GM11168 (cell line): ENCODE results near the gene PADI2.

ENCODE experiments used
- in situ Hi-C: fragments of 300-500 bp; cut with MboI; formaldehyde crosslinking; loops from one replicate; pipeline ENCODE4 v1.12.0; 2022; ENCODE audit warnings: low sequenced_read_pairs; ENCODE audit not compliant: unreplicated experiment

PADI2 gene

DNA sequence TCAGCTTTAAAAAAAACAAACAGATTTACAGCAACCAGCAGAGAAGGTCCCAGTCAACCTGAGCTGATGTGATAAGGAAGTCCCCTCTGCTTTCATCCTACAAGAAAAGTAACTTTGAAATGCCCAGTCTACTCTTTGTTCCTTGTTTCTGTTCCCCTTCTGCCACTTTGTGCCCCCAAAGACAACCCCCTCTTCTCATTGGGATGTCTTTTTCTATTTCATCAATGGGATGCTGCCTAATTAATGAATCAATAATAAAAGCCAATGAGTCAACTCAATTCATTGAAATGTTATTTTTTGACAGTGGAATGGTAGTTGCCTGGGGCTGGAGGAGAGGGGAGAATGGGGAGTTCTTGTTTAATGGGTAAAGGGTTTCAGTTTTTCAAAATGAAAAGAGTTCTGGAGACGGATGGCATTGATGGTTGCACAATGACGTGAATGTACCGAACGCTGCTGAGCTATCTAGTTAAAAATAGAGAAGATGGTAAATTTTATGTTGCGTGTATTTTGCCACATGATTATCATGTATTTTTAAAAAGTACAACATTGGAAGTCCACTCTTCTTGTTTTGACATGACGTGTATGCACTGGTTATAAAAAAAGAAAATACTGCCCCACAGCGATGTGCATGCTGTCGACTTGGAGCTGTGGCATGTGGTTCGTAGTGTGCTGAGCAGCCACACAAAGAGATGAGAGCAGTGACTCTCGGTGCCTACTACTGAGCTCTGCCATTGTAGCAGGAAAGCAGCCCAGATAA is 22.4 kb upstream of the PADI2 start:
- in situ Hi-C loops: no loop called here

DNA sequence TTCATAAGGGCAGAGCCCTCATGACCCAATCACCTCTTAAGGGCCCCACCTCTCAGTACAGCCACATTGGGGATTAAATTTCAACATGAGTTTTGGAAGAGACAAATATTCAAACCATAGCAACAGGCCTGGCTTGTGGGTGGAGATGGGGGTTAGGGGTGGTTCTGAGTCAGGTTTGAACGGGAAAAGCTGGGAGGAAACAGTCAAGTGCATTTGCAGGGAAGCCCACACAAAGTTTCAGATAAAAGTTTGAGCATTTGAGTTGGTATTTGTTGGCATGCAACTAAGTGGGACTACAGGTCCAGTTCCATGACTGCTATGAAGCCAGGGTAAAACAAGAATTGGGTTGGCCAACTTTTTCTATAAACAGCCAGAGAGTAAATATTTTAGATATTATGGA is 21.0 kb upstream of the PADI2 start:
- in situ Hi-C loops: no loop called here

DNA sequence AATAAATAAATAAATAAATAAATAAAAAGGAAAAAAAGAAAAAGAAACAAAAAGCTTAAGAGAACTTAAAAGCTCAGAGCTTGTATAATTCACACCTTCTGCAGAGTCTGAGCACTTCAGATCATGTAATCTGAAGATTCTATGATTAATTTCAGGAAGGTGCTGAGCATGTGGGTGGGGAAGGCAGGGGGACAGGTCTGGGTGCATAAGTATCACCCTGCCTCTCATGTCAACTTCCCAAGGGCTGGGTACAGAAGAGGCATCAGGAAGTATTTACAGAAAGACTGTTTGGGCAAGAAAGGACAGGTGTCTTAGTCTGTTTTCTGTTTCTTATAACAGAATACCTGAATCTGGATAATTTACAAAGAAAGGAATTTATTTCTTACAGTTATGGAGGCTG is 20.4 kb upstream of the PADI2 start:
- in situ Hi-C loops: no loop called here

DNA sequence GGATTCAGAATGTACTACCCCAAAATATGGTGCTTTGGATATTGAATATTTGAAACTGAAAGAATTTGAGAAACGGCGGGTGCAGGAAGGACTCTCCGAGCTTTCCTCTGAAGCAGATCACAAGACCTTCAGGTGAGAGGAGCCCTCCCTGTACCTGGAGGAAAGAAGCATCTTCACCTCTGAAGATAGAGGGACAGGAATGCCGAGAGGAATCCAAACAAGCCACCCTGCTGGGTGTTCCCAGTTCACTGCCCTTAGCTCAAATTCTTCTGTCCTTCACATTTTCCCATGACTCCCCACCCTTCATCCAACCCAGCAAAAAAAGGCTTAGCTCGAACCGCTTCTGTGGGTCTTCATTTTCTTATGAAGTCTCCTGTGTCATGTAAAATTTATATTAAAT is 18.2 kb upstream of the PADI2 start:
- in situ Hi-C loops: no loop called here

DNA sequence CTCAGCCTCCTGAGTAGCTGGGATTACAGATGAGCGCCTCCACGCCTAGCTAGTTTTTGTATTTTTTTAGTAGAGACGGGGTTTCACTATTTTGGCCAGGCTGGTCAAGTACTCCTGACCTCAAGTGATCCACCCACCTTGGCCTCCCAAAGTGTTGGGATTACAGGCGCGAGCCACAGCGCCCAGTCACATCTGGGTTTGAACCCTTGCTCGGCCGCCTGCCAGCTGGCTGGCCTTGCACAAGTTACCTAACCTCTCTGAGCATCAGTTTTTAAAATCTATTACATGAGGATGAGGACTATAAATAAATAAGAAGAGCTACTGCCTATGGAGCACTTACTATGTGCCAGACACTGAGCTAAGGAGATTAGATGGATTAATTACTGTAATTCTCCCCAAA is 17.7 kb upstream of the PADI2 start:
- in situ Hi-C loops: no loop called here

DNA sequence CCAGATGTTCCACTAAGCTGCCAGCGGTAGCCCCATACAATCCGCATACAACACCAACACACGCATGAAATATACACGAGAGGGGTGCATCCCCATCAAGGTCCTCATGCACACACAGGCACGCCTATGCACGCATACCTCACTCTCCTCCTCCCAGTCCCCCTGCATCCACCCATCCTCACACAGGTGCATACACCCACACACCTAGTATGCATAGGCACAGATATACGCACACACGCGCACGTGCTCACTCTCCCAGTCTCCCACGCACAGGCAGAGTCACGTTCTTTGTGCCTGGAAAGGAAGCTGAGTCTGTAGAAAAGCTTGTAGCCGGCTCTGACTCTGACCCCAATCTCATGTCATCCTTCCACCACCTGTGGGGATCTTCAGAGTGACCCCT is 16.9 kb upstream of the PADI2 start:
- in situ Hi-C loops: no loop called here

DNA sequence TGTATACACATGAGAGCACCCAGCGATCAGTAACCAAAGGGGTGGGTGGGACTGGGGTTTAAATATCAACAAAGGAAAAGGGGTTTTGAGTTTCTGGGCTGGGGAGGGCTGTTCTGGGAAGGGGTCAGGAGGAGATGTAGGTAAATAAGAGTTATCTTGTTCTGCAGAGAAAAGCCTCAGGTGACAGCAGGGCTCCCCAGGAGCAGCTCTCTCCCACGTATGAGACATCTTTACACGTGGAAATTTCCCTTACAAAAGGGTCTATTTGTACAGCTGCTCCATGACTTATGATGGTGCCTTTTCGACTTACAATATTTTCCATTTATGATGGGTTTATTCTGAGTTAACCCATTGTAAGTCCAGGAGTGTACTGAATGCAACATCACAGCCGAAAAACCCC is 16.3 kb upstream of the PADI2 start:
- in situ Hi-C loops: no loop called here

DNA sequence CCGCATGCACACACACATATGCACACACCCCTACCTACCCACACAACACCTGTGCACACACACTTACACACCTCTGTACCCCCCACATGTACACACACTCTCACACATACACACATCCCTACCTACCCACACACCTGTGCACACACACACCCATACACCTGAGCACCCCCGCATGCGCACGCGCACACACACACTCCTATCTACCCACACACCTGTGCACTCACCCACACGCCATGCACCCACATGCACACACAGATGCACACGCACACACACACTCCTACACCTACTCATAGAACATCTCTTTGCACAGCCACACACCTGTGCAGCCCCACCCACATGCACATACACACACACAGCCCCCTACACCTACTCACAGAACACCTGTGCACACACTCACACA is 15.5 kb upstream of the PADI2 start:
- in situ Hi-C loops: no loop called here

DNA sequence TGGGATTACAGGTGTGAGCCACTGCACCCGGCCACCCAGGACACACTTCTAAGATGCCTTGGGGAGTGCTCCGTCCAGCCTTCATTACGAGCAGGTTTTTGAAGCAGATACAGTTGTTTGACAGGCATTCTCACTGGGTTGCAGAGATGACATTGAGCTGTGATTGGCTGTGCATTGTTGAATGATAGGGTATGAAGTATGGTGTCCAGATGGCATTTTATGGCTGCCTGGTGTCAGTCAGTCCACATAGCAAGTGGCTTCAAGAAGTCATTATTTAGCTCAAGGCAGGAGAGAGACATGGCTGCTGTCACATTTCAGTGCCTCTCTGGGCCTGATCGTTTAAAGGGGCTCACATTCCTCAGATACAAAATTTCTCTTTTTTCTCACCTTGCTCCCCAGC is 14.8 kb upstream of the PADI2 start:
- in situ Hi-C loops: no loop called here

DNA sequence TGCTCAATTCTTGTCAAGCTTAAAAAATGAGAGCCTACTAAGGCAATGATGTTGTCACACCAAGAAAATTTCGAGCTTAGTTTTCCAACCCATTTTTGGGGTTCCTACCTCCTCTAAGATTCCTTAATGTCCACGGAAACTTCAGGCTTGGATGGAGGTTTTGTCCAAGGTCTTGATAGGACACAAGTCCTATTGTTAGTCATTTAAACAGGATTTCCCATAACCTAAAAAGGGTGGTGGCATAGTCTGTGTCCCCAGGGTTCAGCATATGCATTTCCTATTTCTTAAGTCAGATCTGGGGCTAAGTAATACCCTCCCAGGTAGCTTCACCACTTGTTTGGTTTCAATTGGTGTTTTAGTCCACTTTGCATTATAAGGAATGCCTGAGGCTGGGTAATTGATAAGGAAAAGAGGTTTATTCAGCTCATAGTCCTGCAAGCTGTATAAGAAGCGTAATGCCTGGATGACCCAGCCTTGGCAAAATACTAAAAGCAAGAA is 10.9 kb upstream of the PADI2 start:
- in situ Hi-C loops: no loop called here

DNA sequence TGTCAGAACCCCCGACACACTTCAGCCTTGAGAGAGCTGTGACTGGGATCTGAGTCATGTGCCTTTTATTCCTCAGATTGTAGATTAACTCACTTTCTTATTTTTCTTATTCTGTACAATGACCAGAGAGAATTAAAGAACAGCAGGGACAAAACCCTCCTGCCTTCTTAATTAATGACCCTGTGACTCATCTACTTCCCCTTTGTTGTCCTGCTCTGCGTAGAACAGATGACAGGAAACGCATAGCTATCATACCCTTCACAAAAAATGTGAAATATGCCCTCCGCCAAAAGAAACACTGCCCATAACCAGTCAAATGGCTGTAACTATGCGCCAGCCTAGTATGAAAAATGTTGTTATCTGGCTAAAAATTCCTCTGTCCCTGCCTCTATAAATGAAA is 9.1 kb upstream of the PADI2 start:
- in situ Hi-C loops: loop anchor here (5.0 kb wide), 1 partner anchor 104 kb away; no protein-coding TSS in a partner anchor

DNA sequence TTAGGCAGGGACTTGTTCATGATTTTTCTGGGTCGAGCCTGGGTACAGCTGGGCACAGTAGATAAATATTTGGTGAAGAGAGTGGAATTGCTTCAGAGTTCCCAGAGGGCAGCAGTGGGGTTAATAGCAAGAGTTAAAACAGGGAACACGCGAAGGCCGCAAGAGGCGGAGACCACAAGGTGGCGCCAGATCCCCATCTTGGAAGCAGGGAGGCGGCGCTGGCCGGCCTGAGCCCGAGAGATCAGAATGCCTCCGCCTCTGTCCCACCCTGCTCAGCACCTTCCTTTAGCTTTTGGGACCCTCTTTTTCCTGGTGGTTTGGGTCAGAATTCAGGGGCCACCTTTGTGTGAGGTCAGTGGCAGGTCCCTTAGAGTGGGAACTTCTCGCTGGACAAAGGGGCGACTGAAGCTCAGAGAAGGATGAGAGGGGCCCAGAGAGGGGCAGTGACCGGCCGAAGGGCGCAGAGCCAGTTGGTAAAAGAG is 6.5 kb upstream of the PADI2 start:
- in situ Hi-C loops: loop anchor here (5.0 kb wide), 1 partner anchor 107 kb away; no protein-coding TSS in a partner anchor

DNA sequence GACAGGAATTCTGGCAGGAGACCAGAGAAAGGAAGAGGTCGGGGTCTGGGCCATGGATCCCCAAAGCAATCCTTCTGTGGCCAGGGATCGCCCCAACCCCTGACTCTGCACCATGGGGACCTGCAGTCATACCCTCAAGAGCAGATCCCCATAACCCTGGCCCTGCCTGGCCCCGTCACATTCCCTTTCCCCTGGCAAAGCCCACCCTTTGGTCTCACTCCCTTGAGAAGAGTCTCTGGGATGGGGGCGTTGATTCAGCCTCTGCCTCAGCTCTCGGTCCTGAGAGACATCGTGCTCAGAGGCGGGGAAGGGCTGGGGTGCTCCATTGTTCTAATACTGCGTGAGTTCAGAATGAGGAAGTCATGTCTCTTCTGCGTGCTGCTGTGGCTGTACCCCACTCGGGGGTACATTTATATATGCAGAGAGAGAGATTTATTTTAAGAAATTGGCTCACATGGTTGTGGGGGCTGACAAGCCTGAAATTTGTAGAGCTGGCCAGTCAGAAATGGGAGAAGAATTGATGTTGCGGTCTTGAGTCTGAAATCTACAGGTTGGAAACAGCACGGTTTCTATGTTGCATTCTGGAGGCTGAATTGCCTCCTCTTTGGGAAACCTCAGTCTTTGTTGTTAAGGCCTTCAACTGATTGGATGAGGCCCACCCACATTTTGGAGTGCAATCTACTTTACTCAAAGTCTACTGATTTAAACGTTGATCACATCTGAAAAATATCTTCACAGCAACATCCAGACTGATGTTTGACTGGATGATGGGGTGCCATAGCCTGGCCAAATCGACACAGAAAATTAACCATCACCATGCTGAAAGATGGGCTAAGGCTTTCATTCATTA is 4.2 kb upstream of the PADI2 start:
- in situ Hi-C loops: no loop called here

DNA sequence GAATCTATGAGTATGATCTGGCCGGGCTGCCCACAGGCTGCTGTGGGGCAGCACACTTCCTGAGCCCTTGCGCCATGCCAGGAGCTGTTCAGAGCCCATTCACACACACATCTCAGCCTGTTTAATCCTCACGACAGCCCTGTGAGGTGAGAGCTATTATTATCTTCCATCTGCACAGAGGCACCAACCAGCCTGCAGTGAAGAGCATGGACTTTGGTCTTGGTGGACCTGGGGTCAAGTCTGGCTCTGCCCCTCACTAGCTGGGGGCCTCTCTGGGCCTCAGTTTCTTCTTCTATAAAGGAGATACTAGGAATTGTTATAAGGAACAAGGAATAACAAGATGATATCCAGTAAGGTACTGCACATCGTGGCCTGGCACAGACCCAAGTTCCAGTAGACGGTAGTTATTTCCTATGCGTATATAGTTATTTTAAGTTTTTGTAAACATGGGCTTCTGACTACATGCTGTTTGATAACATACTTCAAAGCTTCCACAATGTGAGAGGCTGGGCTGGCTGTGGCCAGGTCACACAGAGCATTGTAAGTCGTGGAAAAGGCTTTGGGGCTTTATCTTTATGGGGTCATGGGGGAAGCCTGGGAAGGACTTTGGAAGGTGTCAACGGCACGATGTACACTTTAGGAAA is 3.4 kb upstream of the PADI2 start:
- in situ Hi-C loops: no loop called here

DNA sequence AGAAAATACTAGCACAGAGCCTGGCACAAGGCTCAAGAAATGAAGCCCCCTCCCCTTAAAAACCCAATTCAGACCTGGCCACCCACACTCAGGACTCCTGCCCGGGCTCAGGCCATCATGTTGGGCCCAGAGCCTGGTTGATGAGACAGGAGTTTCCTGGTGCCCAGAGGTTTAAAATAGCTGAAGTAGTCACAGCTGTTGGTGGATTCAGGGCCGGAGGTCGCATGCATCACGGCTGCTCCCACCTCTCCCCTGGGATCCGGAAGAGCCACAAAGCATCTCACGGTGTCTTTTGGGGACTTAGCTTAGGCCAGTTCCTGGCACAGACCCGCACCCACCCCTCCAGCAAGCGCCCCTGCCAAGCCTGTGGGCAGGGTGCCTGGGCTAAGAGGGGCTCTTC is 2.6 kb upstream of the PADI2 start:
- in situ Hi-C loops: no loop called here

DNA sequence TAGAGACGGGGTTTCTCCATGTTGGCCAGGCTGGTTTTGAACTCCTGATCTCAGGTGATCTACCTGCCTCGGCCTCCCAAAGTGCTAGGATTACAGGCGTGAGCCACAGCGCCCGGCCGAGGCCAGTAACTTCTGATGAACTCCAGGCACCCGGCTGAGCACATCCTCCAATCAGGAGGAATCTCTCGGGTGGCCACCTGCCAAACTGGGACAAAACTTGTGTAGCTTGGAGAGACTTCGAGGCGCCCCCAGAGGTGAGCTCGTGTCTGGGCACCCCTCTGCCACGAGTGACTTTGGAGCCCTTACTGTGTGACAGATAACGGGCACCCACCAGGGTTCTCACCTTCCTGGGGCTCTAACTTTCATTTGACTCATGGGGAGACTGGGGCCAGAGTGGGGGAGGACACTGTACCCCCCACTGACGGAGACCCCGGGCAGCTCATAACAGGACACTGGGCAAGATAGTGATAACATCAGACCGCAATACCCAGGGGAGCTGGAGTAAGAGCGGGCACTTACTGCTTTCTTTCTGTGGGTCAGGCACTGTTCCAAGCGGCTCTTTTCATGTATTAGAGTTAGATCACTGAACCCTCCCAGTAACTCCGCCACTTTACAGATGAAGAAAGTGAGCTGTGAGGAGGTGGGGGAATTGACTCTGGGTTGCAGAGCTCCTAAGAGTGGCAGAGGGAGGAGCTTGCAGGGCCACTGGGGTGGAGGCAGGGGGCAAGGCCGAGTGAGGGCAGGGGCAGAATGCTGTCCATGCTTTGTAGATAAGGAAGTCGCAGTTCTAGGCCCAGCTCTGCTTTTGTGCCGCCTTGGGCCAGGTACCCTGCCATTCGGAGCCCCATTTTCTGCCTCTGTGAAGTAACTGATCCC is 1.9 kb upstream of the PADI2 start:
- in situ Hi-C loops: no loop called here

DNA sequence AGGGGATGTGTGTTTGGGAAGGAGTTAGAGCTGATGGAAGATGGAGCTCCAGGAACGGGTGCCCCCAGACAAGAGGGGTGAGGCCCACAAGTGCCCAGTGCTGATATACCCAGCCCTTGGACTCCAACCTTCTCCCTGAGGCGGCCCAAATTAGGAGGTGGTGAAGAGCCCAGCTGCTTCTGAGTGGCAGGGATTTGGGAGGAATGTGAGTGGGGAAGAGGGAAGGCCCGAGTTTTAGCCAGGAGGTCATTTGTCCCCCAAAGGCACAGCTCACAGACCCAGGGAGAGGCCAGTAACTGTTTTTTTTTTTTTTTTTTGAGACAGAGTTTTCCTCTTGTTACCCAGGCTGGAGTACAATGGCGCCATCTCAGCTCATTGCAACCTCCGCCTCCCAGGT is 1.2 kb upstream of the PADI2 start:
- in situ Hi-C loops: no loop called here

DNA sequence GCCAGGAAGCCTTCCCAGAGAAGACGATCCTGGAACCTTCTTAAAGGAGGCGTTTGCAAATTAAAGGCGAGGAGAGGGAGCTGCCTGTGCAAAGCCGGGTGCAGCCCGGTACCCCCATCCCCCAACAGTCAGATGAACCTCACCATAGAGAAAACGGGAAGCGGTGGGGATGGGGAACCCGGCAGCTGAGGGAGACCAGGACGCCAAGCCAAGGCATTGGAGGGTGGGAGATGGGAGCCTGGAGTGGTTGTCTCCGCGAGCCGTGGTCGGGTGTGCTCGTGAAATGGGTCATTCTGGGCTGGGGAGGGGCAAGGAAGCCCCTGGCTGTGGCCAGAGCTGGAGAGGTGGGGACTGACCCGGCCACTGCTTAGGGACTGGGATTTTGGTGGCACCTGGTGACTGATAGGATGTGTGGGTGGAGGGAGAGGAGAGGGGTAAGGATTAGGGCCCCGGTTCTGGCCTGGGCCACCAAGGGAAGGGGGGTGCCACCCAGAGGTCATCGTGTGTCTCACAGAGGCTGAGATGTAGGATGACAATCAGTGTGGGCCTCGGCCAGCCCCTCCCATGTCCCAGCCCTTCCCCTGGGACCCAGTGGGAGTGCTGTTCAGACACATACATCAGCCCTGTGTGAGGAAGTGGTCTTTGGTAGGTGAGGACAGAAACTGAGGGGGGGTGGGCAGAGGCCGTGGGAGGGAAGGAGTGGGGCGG is 676 bp upstream of the PADI2 start:
- in situ Hi-C loops: no loop called here

DNA sequence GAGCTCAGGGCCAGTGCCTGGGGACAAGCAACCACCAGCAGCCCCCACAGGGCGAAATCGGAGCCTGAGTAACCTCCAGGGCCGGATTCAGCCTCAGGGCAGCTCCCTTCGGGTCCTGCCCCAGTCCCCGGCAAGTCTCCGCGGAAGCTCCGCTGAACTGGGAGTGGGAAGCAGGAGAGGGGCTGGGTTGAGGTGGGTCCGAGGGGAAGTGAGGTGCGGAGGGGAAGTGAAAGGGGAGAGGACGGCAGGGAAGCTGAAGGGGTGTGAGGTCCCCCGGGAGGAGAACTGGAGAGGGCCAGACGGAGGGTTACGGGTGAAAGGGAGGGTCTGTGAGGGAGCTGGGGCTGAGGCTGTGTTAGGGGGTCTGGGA is 560 bp downstream of the PADI2 start:
- in situ Hi-C loops: no loop called here
